Endothelial cell of umbilical vein (primary cell): ENCODE measurements around the gene ZNF132. TPM values are rescaled to one million over a fixed set of nuclear protein-coding genes. Genes with fewer than 3 reads are reported as not detected.

Experiments used
- BruUV-seq: library from RNA; stranded (reverse); fragments of 400-500 nt; replicated peaks from 2 replicates; lab custom pipeline; 2021; lab: Mats Ljungman, UMichigan
- CTCF ChIA-PET: fragments of 300-600, 350-600 bp; sonication (Branson Sonifier 250); formaldehyde crosslinking; loops from one replicate; lab custom pipeline; 2021; ENCODE audit warnings: antibody characterized with exemption, inconsistent platforms; lab: Charles Lee
- POLR2A ChIA-PET: fragments of 300-600, 350-600 bp; sonication (Branson Sonifier 250); formaldehyde crosslinking; loops from one replicate; lab custom pipeline; 2021; ENCODE audit warnings: antibody characterized with exemption, inconsistent platforms; lab: Charles Lee
- DNase-seq: peaks from one replicate; pipeline ENCODE4 v3.0.0-alpha.2; 2011; ENCODE audit warnings: low read depth, low spot score
- FAIRE-seq: peaks from 2 replicates; lab custom pipeline; 2011; peaks lifted over from hg19 to GRCh38; lab: Jason Lieb, UNC
- H2AFZ ChIP-seq: 2 replicates; pipeline ENCODE4 v1.6.0; 2012; ENCODE audit warnings: low read depth, low read length, control low read depth, inconsistent platforms
- H3K27ac ChIP-seq: 2 replicates; pipeline ENCODE4 v1.5.1; 2011; ENCODE audit warnings: low read depth, mild to moderate bottlenecking, control low read depth, low read length, moderate library complexity; ENCODE audit not compliant: insufficient read depth
- H3K27me3 ChIP-seq, 2 experiments: 2 replicates each; pipeline versions ENCODE4 v1.6.0 to v1.6.1; 2011; ENCODE audit warnings: low read length in 2 of 2, mixed read lengths in 1 of 2; ENCODE audit not compliant: control insufficient read depth in 2 of 2, insufficient read depth in 2 of 2
- H3K36me3 ChIP-seq, 2 experiments: 2 replicates in 1 of 2; 3 replicates in 1 of 2; pipeline ENCODE4 v1.5.1; 2011; ENCODE audit warnings: low read length in 2 of 2, mild to moderate bottlenecking in 1 of 2, moderate library complexity in 1 of 2; ENCODE audit not compliant: control insufficient read depth in 2 of 2, insufficient read depth in 2 of 2; ENCODE audit errors: extremely low read depth in 1 of 2
- H3K4me1 ChIP-seq: 3 replicates; pipeline ENCODE4 v1.5.1; 2011; ENCODE audit warnings: mild to moderate bottlenecking, low read length; ENCODE audit not compliant: control insufficient read depth, insufficient read depth; ENCODE audit errors: extremely low read depth
- H3K4me2 ChIP-seq: 2 replicates; pipeline ENCODE4 v1.6.1; 2011; ENCODE audit warnings: low read length, control low read depth, mixed read lengths; ENCODE audit not compliant: insufficient read depth
- H3K4me3 ChIP-seq, 3 experiments: fragments of 200-600 bp in 1 of 3; sonication (generic), shearing (Covaris generic) in 1 of 3; replicated peaks in 1 of 3; 2 replicates each; pipeline ENCODE4 v1.5.1; 2011 to 2016; ENCODE audit warnings: control low read depth in 3 of 3, low read length in 3 of 3, mild to moderate bottlenecking in 2 of 3, inconsistent platforms in 1 of 3, low read depth in 1 of 3, moderate library complexity in 1 of 3; ENCODE audit not compliant: insufficient read depth in 1 of 3
- H3K79me2 ChIP-seq: 2 replicates; pipeline ENCODE4 v1.6.0; 2012; ENCODE audit warnings: low read length, inconsistent platforms; ENCODE audit not compliant: control insufficient read depth, insufficient read depth
- H3K9ac ChIP-seq: replicated peaks from 2 replicates; pipeline ENCODE3; 2011; ENCODE audit warnings: low read length, control low read depth; ENCODE audit not compliant: insufficient read depth; ENCODE audit errors: extremely low read depth
- H3K9me1 ChIP-seq: replicated peaks from 3 replicates; pipeline ENCODE4 v1.6.0; 2011; ENCODE audit warnings: mild to moderate bottlenecking, low read length; ENCODE audit not compliant: control insufficient read depth, insufficient read depth; ENCODE audit errors: extremely low read depth
- H3K9me3 ChIP-seq: replicated peaks from 2 replicates; pipeline ENCODE4 v1.5.1; 2012; ENCODE audit warnings: low read length, inconsistent platforms; ENCODE audit not compliant: control insufficient read depth, insufficient read depth
- H4K20me1 ChIP-seq: replicated peaks from 2 replicates; pipeline ENCODE3; 2011; ENCODE audit warnings: mild to moderate bottlenecking, low read length; ENCODE audit not compliant: control insufficient read depth, insufficient read depth; ENCODE audit errors: extremely low read depth
- CTCF ChIP-seq, 2 donors: IDR thresholded peaks; 1 replicate in 1 of 2; 2 replicates in 1 of 2; pipeline ENCODE4 v1.5.1; 2011; ENCODE audit warnings: low read length in 2 of 2, mild to moderate bottlenecking in 2 of 2, moderate library complexity in 2 of 2, control low read depth in 1 of 2, inconsistent platforms in 1 of 2, low read depth in 1 of 2; ENCODE audit not compliant: insufficient read depth in 1 of 2; ENCODE audit errors: extremely low read depth in 1 of 2
- EZH2 ChIP-seq: IDR thresholded peaks from 2 replicates; pipeline ENCODE4 v1.6.1; 2012; ENCODE audit warnings: borderline replicate concordance, low read depth, mild to moderate bottlenecking, moderate library complexity, low read length, inconsistent platforms; ENCODE audit not compliant: severe bottlenecking
- FOS ChIP-seq: IDR thresholded peaks from 2 replicates; pipeline ENCODE4 v1.6.1; 2011; ENCODE audit warnings: mild to moderate bottlenecking, low read length, moderate library complexity, borderline replicate concordance; ENCODE audit not compliant: insufficient read depth
- GATA2 ChIP-seq: IDR thresholded peaks from 2 replicates; pipeline ENCODE4 v1.7.0; 2011; ENCODE audit warnings: low read depth, mild to moderate bottlenecking, moderate library complexity, mixed read lengths, low read length; ENCODE audit not compliant: insufficient read length, insufficient read depth
- JUN ChIP-seq: IDR thresholded peaks from 2 replicates; pipeline ENCODE4 v1.6.1; 2011; ENCODE audit warnings: borderline replicate concordance, low read depth; ENCODE audit not compliant: insufficient read length, insufficient read depth
- MAX ChIP-seq: IDR thresholded peaks from 2 replicates; pipeline ENCODE4 v1.6.1; 2011; ENCODE audit not compliant: insufficient read depth, insufficient read length
- MYC ChIP-seq: IDR thresholded peaks from one replicate; pipeline ENCODE4 v1.6.1; 2011; ENCODE audit warnings: mild to moderate bottlenecking, low read depth, low read length
- POLR2A ChIP-seq: IDR thresholded peaks from 2 replicates; pipeline ENCODE4 v1.6.1; 2012; ENCODE audit warnings: low read depth, mild to moderate bottlenecking, control low read depth, low read length
- POLR2AphosphoS5 ChIP-seq: IDR thresholded peaks from 2 replicates; pipeline ENCODE4 v1.6.1; 2012; ENCODE audit warnings: low read depth, mild to moderate bottlenecking, control low read depth, low read length, moderate library complexity; ENCODE audit not compliant: insufficient read depth
- dilution Hi-C: fragments of 300-500 bp; cut with MboI; formaldehyde crosslinking; loops from one replicate; pipeline ENCODE4 v1.15.0; 2019; ENCODE audit warnings: low sequenced_read_pairs; ENCODE audit not compliant: extremely low pct_ligation_motif_present
- intact Hi-C: fragments of 100-400 bp; cut with micrococcal nuclease; formaldehyde crosslinking; loops from one replicate; pipeline ENCODE4 v1.10.0; 2022
- polyA plus RNA-seq, 4 experiments: library from polyadenylated mRNA; depleted of rRNA in 3 of 4; stranded (reverse) in 3 of 4; unstranded in 1 of 4; fragments of >200 nt; gene quantifications; 2 replicates each; pipeline versions ENCODE4 v1.2.1 to v1.2.3, GENCODE V29; 2011 to 2012; ENCODE audit warnings: missing spikeins in 1 of 4
- total RNA-seq: library from RNA; stranded (reverse); gene quantifications from 2 replicates; pipeline ENCODE4 v1.2.3, GENCODE V29; 2021

Gene ZNF132
- total and polyA plus RNA-seq, 2 donors (not counting 3 experiments of a cell fraction or from before 2014, with no cell fraction given) = 0.54 to 4.2 TPM

- no peaks in the 10 kb centered on the region for H3K79me2 ChIP-seq
- H3K36me3 ChIP-seq = no peaks in the 10 kb centered on the region
- POLR2A ChIA-PET = no interaction called here
- H3K4me1 ChIP-seq = peaks cover 12% of the 10 kb centered on the region
- CTCF ChIA-PET = no interaction called here
- H3K9me3 ChIP-seq = no peaks in the 10 kb centered on the region
- H2AFZ ChIP-seq = peak overlapping the region; percentile 91
- H3K27me3 ChIP-seq = no peaks in the 10 kb centered on the region
- TF ChIP-seq MYC (no peak), POLR2A (peak; percentile 22), JUN (no peak), GATA2 (no peak), EZH2 (no peak), POLR2AphosphoS5 (peak; percentile 58), FOS (no peak), MAX (peak; percentile 33), CTCF (IDR thresholded peaks at IDR 0.05; ENCODE audit: extremely low read depth in 1 of 2, insufficient read depth in 1 of 2, low read depth in 1 of 2, low read length in 2 of 2) (no peak)
- peak overlapping the region; percentile 59 for H3K4me2 ChIP-seq
- no TSS peak for BruUV-seq
- intact Hi-C loops (loop anchor here (1.0 to 2.0 kb wide), 2 partner anchors 14 to 20 kb away; partner anchors contain the start of genes RPS5 and ZNF837), dilution Hi-C loops (no loop called here)
- no peak overlapping the region for H3K27ac ChIP-seq
- DNase-seq (peak; percentile 100), FAIRE-seq (peak; percentile 100)
- no peaks in the 10 kb centered on the region for H4K20me1 ChIP-seq
- peak overlapping the region in 2 of 3 experiments; percentile 41 to 43 for H3K4me3 ChIP-seq
- no peaks in the 10 kb centered on the region for H3K9me1 ChIP-seq
- peak overlapping the region; percentile 16 for H3K9ac ChIP-seq
Observed at GRCh38 chr19:58400916-58401839, 38.8 kb downstream of the ZNF132 start.
